Endothelial cell (in vitro differentiated cells): ENCODE results near the gene CAV2. TPM values are rescaled to one million over a fixed set of nuclear protein-coding genes. Genes with fewer than 3 reads are reported as not detected.

ENCODE experiments used
- DNase-seq: peaks from one replicate; pipeline ENCODE4 v3.0.0; 2021; ENCODE audit warnings: low spot score
- H3K27ac Mint-ChIP-seq: one replicate; pipeline ENCODE4 v1.8.0; 2021; ENCODE audit warnings: mixed read lengths, inconsistent platforms; ENCODE audit not compliant: unreplicated experiment
- H3K27me3 Mint-ChIP-seq: one replicate; pipeline ENCODE4 v1.8.0; 2021; ENCODE audit warnings: mild to moderate bottlenecking, moderate library complexity, mixed read lengths, inconsistent platforms; ENCODE audit not compliant: unreplicated experiment
- H3K36me3 Mint-ChIP-seq: one replicate; pipeline ENCODE4 v1.8.0; 2021; ENCODE audit warnings: mild to moderate bottlenecking, low read depth, mixed read lengths, inconsistent platforms; ENCODE audit not compliant: unreplicated experiment
- H3K4me1 Mint-ChIP-seq: one replicate; pipeline ENCODE4 v1.8.0; 2021; ENCODE audit warnings: mild to moderate bottlenecking, mixed read lengths, inconsistent platforms; ENCODE audit not compliant: unreplicated experiment
- H3K4me3 Mint-ChIP-seq: one replicate; pipeline ENCODE4 v1.8.0; 2021; ENCODE audit warnings: mild to moderate bottlenecking, mixed read lengths, inconsistent platforms; ENCODE audit not compliant: unreplicated experiment
- H3K9me3 Mint-ChIP-seq: one replicate; pipeline ENCODE4 v1.8.0; 2021; ENCODE audit warnings: mixed read lengths, inconsistent platforms; ENCODE audit not compliant: unreplicated experiment
- total RNA-seq: library from RNA; stranded (reverse); fragmentation: NEBNext Ultra II Directional; extraction: Animal tissue kit (Norgen Biotek cat#: 25700); gene quantifications from one replicate; pipeline ENCODE4 v1.2.1, GENCODE V29; 2021; ENCODE audit not compliant: unreplicated experiment
- TF ChIP-seq, protein P1 (sequence below): fragments of 200-600 bp; sonication (generic); IDR thresholded peaks from one replicate; pipeline ENCODE4 v1.5.0; 2021; ENCODE audit warnings: antibody characterized with exemption; ENCODE audit not compliant: unreplicated experiment

The CAV2 gene
- total RNA-seq, 1 donor from 2014 or later = 35.5 TPM

DNA sequence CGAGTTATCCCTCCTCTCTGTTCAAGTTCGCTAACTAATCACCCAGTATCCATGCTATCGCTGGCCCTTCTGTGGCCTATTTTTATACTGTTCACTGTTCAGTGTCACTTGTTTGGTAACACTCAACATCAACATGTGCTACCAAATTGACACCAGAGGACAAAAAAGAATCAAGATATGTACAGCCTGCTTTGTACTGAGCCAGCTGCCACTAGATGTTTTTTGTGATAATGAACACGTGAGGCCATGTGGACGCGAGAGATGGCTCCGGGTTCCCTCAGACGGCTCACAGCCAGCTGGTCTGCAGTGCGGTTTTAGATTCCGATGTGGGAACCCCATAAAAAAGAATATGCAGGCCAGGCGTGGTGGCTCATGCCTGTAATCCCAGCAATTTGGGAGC, 46.5 kb downstream of the CAV2 start:
- TF ChIP-seq, protein P1, sequence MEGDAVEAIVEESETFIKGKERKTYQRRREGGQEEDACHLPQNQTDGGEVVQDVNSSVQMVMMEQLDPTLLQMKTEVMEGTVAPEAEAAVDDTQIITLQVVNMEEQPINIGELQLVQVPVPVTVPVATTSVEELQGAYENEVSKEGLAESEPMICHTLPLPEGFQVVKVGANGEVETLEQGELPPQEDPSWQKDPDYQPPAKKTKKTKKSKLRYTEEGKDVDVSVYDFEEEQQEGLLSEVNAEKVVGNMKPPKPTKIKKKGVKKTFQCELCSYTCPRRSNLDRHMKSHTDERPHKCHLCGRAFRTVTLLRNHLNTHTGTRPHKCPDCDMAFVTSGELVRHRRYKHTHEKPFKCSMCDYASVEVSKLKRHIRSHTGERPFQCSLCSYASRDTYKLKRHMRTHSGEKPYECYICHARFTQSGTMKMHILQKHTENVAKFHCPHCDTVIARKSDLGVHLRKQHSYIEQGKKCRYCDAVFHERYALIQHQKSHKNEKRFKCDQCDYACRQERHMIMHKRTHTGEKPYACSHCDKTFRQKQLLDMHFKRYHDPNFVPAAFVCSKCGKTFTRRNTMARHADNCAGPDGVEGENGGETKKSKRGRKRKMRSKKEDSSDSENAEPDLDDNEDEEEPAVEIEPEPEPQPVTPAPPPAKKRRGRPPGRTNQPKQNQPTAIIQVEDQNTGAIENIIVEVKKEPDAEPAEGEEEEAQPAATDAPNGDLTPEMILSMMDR = no peak
- peaks cover 17% of the 10 kb centered on the region for H3K4me1 Mint-ChIP-seq
- no peak overlapping the region for H3K4me3 Mint-ChIP-seq
- peaks cover 1% of the 10 kb centered on the region for H3K27me3 Mint-ChIP-seq
- H3K36me3 Mint-ChIP-seq = no peaks in the 10 kb centered on the region
- H3K27ac Mint-ChIP-seq = no peak overlapping the region
- H3K9me3 Mint-ChIP-seq = no peaks in the 10 kb centered on the region
- no peak for DNase-seq

DNA sequence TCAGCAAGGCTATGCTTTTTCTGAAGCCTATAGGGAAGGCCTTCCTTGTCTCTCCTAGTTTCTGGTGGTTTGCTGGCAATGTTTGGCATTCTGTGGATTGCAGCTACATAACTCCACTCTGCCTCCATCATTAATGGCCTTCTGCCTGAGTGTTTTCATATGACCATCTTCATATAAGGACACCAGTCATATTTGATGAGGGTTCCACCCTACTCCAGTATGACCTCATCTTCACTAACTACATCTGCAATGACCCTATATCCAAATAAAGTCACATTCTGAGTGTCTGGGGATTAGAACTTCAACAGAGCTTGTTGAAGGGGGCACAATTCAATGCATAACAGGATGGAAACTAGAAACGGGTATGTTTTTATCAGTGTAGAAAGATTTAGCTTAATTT, 47.4 kb downstream of the CAV2 start:
- H3K27ac Mint-ChIP-seq = no peak overlapping the region
- TF ChIP-seq, protein P1 = no peak
- no peaks in the 10 kb centered on the region for H3K9me3 Mint-ChIP-seq
- H3K4me3 Mint-ChIP-seq = no peak overlapping the region
- no peaks in the 10 kb centered on the region for H3K36me3 Mint-ChIP-seq
- DNase-seq = no peak
- H3K4me1 Mint-ChIP-seq = peaks cover 17% of the 10 kb centered on the region
- H3K27me3 Mint-ChIP-seq = peaks cover 1% of the 10 kb centered on the region

DNA sequence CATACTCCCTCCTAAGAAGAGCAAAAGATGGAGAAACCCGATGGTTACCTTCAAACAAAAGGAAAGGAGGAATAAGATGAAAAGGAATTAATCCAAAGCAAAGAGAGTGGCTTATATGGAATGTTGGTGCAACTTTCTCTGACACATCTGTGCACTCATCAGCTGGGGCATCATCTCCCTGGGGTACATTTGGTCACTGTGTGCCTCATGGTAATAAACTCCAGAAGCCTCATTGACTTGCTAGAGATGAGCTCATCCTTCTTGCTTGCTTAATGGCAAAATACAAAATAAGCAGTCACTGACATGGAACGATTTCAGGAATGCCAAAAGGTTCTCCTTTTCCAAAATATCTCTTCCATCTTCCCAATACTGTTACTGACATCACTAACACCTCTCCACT, 47.8 kb downstream of the CAV2 start:
- Mint-ChIP-seq H3K4me1 (peaks cover 17% of the 10 kb centered on the region), H3K36me3 (no peaks in the 10 kb centered on the region), H3K9me3 (no peaks in the 10 kb centered on the region), H3K4me3 (no peak overlapping the region), H3K27ac (no peak overlapping the region), H3K27me3 (peaks cover 1% of the 10 kb centered on the region)
- TF ChIP-seq, protein P1 = no peak
- no peak for DNase-seq

DNA sequence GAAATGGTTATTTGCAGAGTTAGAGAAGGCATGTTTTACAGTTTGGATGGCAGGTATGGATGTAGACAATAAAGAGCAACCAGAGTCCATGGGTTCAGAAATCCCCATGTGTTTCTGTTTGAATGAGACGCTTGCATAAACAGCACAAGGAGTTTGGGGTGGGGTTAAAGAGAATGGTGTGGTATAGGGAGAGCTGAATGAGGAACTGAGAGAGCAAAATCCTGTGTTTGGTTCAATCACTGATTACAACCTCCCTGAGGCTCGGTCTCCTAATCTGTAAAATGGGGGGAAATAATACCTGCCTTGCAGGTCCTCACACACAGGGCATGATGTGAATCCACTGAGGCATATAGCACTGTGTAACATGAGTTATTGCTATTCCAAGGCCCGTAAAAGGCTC, 49.0 kb downstream of the CAV2 start:
- H3K36me3 Mint-ChIP-seq = no peaks in the 10 kb centered on the region
- TF ChIP-seq, protein P1 = no peak
- no peak overlapping the region for H3K27ac Mint-ChIP-seq
- H3K4me3 Mint-ChIP-seq = no peak overlapping the region
- peaks cover 14% of the 10 kb centered on the region for H3K4me1 Mint-ChIP-seq
- H3K9me3 Mint-ChIP-seq = no peaks in the 10 kb centered on the region
- peaks cover 1% of the 10 kb centered on the region for H3K27me3 Mint-ChIP-seq
- DNase-seq = no peak

DNA sequence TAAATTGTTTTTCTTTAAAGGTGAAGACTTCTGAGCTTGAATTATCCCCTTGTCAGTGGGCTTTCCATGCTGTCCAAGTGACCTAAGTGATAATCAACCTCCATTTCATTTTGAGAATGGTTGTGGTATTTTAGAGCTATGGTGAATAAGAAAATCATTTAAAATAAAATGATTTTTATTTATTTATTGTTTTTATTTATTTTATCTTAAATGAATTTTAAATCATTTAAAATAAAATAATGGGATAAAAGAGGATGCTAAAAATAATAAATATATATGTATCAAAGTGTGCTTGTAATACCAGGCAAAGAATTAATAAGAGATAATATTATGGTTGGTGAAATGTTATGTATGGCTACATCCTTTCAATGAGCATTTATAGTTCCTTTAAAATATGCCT, 49.8 kb downstream of the CAV2 start:
- peaks cover 12% of the 10 kb centered on the region for H3K4me1 Mint-ChIP-seq
- H3K4me3 Mint-ChIP-seq = no peak overlapping the region
- no peak for DNase-seq
- TF ChIP-seq, protein P1 = no peak
- no peaks in the 10 kb centered on the region for H3K36me3 Mint-ChIP-seq
- no peaks in the 10 kb centered on the region for H3K9me3 Mint-ChIP-seq
- peaks cover 1% of the 10 kb centered on the region for H3K27me3 Mint-ChIP-seq
- H3K27ac Mint-ChIP-seq = no peak overlapping the region
